Transverse colon (tissue), 3 donors: ENCODE data around the gene GDF11.

Experiments used
- EP300 ChIP-seq: sonication (generic); formaldehyde crosslinking; IDR thresholded peaks from one replicate; pipeline ENCODE4 v1.6.1; 2017; ENCODE audit warnings: antibody characterized with exemption, low read depth
- POLR2A ChIP-seq: fragments of 450-650 bp; IDR thresholded peaks from one replicate; pipeline ENCODE4 v1.6.1; 2016; ENCODE audit warnings: antibody characterized with exemption, mild to moderate bottlenecking, moderate library complexity
- TF ChIP-seq, protein P1 (sequence below), 5 experiments: fragments of 200-600 bp in 3 of 5; fragments of 450-650 bp in 2 of 5; sonication (generic) in 3 of 5; IDR thresholded peaks; 1 replicate in 2 of 5; 2 replicates in 3 of 5; pipeline ENCODE4 v1.5.1; 2016 to 2017; ENCODE audit warnings: antibody characterized with exemption in 5 of 5, inconsistent platforms in 3 of 5, mild to moderate bottlenecking in 2 of 5, moderate library complexity in 1 of 5

DNA sequence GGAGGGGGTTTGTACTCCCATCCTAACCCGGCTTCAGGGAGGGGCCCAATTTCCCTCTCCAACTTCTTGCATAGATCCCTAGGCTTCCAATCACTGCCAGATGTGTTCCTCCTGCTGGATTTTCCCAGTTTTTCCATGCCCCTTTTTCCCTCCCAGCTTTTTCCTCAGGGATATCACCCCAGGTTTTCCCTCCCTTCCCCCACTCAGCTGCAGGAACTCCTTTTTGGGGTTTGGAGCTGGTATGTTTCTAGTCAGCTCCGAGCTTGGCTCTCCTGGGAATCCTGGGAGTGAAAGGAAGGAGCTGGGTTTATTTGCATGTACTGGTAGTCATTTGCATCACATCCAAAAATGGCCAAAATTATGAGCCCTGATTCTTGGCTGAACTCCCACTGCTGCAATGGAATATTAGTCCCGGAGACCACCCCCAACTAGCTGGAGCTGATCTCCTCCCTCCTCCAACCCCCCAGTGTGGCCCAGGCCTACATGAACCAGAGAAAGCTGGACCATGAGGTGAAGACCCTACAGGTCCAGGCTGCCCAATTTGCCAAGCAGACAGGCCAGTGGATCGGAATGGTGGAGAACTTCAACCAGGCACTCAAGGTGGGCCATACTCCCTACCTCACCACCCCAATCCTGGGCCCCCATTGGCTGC is 24.2 kb upstream of the GDF11 start:
- TF ChIP-seq, protein P1, sequence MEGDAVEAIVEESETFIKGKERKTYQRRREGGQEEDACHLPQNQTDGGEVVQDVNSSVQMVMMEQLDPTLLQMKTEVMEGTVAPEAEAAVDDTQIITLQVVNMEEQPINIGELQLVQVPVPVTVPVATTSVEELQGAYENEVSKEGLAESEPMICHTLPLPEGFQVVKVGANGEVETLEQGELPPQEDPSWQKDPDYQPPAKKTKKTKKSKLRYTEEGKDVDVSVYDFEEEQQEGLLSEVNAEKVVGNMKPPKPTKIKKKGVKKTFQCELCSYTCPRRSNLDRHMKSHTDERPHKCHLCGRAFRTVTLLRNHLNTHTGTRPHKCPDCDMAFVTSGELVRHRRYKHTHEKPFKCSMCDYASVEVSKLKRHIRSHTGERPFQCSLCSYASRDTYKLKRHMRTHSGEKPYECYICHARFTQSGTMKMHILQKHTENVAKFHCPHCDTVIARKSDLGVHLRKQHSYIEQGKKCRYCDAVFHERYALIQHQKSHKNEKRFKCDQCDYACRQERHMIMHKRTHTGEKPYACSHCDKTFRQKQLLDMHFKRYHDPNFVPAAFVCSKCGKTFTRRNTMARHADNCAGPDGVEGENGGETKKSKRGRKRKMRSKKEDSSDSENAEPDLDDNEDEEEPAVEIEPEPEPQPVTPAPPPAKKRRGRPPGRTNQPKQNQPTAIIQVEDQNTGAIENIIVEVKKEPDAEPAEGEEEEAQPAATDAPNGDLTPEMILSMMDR (IDR thresholded peaks at IDR 0.05), result no peak
- no peak for TF ChIP-seq POLR2A
- TF ChIP-seq EP300, result no peak
